Activated CD4-positive, alpha-beta T cell treated with anti-CD3 and anti-CD28 coated beads, Interleukin-2, amount 50 U/mL, for 16 hours (primary cell): ENCODE measurements around the gene ZNF627.
A peak's percentile ranks its signal among the peaks of the same experiment; 100 is the strongest.
"Not testable (repeated sequence)": the region's sequence is repeated elsewhere in the genome, so short reads cannot be mapped to it uniquely, and the experiment has no call there.

ENCODE experiments used
- DNase-seq: peaks from one replicate; pipeline ENCODE4 v3.0.0-alpha.2; 2020

ZNF627 gene

DNA sequence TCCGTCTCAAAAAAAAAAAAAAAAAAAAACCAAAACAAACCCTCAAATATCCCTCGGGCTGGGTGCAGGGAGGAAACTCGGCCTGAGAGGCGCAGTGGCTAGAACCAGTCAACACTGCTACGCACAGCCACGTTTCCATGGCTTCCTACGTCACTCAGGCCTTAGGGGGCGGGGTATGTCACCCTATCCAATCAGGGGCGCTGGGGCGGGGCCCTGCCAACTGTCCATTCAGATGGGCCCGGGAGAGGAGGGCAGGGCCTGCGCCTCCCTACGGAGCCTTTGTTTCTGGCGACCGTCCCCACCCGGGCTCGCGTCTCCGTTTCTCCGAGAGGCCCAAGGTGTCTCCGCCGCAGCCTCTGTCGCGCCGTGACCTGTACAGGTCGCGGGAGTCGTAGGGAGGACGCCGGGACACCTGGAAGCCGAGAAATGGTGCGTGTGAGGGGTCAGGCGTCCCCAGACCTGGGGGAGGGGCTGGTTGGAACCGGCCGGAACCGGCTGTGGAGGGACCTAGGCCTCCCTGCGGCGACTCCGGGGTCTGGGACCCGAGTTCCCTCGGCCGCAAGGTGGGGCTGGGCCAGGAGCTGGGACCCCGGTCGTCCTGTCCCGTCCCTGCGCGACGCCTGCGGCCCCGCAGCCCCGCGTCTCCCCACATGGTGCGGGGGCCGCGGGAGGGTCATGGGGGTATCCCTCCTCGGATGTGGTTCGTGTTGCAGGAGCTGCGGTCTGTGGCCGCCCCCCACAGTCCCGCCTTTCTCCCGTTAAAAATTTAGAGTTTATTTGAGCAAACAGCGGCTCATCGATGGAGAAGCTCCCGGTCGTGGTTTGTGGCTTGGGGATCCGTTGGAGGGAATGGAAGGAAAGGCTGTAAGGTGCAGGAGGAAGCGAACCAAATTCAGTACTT lies at the start of gene ZNF627:
TSS of gene ZNF627 (plus strand) at position 282 of the 901 bp plus-strand sequence. CDS start at position 427, 145 bp downstream.
- DNase-seq: peak; percentile 98

DNA sequence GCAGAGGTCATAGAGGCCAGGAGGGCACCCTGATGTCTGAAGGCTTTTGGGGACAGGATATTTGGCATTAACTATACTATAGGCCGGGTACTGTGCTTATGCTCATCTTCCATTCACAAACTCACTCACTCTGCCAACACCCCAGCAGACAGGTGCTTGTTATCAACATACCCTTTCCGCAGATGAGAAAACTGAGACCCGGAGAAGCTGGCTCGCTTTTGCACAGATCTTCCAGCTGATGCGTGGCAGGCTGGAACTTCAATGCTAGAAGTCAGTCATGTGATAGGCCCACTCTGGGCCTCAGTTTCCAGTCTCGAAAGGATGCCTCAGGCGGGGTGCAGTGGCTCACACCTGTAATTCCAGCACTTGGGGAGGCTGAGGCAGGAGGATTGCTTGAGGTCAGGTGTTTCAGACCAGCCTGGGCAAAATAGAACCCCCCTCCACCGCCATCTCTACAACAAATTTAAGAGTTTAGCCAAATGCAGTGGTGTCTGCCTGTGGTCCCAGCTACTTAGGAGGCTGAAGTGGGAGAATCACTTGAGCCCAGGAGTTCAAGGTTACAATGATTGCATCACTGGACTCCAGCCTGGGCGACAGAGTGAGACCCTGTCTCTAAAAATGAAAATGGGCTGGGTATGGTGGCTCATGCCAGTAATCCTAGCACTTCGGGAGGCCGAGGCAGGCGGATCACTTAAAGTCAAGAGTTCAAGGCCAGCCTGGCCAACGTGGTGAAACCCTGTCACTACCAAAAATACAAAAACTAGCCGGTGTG lies 49.2 kb upstream of the ZNF627 start:
- no peak for DNase-seq

DNA sequence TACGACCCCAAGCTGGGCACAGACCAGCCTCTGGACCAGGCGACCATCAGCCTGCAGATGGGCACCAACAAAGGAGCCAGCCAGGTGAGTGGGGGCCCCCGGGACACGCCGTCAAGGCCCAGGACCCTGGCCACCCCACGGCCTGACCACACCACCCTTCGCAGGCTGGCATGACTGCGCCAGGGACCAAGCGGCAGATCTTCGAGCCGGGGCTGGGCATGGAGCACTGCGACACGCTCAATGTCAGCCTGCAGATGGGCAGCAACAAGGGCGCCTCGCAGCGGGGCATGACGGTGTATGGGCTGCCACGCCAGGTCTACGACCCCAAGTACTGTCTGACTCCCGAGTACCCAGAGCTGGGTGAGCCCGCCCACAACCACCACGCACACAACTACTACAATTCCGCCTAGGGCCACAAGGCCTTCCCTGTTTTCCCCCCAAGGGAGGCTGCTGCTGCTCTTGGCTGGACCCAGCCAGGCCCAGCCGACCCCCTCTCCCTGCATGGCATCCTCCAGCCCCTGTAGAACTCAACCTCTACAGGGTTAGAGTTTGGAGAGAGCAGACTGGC lies 47.8 kb upstream of the ZNF627 start:
- DNase-seq: no peak

GRCh38 chr19:11550265-11550664 lies 47.0 kb upstream of the ZNF627 start:
- DNase-seq: no peak

DNA sequence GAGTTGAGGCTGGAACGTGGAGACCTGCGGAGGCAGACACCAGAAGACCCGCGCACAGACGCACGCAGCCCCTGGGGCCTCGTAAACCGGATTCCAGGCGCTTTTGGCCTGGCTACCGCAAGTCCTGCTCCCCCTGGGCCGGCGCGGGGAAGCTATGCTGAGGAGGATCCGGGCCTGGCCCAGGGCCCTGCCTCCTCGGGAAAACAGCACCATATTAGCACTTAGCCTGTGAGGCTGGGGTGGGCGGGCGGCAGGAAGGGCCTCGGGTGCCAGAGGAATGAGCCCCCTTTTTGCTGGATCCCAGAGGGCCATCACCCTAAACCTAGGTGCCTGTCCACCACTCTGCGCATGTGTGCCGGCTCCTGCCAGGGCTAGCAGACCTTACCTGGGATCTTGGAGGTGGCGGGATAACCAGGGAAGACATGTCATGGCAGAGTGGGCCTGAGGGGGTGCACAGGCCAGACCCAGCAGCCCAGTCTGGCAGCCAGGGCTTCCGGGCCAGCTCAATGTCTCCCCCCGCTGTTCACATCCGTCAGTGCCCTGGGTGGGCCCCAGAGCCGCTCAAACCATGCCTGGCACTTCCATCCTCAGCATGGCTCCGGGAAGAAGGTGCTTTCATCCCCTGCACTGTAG lies 45.6 kb upstream of the ZNF627 start:
- DNase-seq: no peak

- DNase-seq: no peak
Observed at GRCh38 chr19:11552666-11553372, 44.5 kb upstream of the ZNF627 start.

- DNase-seq: peak; percentile 46
Observed at GRCh38 chr19:11554160-11554559, 43.1 kb upstream of the ZNF627 start.

DNA sequence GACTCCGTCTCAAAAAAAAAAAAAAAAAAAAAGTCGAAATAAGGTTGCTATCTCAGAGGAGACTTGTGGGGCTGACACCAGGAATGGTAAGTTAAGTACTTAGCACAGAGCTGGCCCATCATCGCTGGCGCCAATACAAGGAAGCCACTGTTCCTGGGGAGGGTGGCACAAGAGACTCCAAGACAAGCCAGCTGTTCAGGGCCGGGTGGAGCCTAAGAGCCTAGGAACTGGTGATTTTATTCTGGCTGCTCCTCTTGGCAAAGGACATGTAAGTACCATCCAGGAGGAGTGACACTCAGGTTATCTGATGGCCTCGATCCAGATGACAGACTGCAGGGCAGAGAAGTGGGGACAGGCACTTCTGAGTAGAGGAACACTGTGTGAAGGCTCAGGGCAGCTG lies 42.0 kb upstream of the ZNF627 start:
- DNase-seq: no peak

- no peak for DNase-seq
Observed at GRCh38 chr19:11556634-11557420, 40.5 kb upstream of the ZNF627 start.

DNA sequence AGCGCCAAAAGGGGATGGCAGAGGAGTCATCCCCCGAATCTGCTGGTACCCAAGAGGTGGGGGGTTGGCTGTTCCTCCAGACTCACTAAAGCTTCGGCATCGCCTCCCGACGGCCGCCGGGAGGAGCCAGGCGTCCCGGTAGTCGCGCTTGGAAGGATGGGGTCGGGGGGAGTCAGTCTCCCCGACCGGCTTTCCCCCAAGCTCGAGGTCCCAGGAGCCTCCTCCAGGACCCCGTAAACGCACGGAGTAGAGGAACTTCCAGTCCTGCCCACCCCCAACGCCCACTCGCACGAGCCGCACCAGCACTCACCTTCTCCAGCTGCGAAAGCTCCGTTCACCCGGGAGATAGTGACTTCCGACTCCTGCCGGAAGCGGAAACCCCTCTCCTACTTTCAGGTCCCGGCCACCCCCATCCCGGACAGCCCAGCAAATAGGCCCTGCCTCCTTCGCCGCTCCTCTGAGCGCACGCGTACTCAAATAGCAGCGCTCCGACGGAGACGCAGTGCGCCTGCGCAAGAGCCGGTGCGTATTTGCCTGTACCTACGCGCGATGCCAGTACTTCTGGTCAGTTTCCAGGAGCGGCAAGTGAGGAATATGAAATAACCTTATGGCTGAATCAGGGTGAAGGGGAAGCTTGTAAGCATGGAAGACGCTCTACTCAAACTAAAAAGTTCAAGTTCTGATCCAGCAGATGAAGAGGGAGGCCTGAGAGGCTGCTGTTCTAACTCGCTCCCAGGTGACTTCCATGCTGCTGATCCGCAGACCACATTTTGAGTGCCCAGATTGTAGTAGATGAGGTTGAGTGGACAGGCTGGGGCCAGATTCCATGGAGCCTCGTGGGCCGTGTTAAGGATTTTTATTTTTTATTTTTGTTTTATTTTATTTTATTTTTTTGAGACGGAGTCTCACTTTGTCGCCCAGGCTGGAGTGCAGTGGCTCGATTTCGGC lies 38.1 kb upstream of the ZNF627 start, which contains the start of gene ELOF1:
TSS of gene ELOF1 (minus strand) at position 350 of the 948 bp plus-strand sequence. CDS start 4,883 bp downstream, outside the sequence.
- DNase-seq: peak; percentile 99

GRCh38 chr19:11560404-11561051 lies 36.8 kb upstream of the ZNF627 start:
- peak; percentile 89 for DNase-seq

GRCh38 chr19:11563532-11563931 lies 33.8 kb upstream of the ZNF627 start:
- DNase-seq: no peak

DNA sequence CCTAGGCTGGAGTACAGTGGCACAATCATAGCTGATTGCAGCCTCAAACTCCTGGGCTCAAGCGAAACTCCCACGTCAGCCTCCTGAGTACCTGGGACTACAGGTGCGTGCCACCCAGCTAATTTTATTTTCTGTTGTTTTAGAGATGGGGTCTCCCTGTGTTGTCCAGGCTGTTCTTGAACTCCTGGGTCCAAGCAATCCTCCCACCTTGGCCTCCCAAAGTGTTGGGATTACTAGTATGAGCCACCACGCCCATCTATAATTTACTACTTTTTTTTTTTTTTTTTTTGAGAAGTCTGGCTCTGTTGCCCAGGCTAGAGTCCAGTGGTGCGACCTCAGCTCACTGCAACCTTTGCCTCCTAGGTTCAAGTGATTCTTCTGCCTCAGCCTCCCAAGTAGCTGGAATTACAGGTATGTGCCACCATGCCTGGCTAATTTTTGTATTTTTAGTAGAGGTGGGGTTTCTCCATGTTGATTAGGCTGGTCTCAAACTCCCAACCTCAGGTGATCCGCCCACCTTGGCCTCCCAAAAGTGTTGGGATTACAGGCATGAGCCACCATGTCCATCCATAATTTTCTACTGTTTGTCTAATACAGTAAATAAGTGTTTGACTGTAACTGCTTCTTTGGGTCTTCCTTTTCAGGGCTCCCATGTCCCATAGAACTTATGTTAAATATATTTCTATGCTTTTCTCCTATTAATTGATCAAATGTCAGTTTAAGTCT lies 33.0 kb upstream of the ZNF627 start:
- DNase-seq: not testable (repeated sequence)

DNA sequence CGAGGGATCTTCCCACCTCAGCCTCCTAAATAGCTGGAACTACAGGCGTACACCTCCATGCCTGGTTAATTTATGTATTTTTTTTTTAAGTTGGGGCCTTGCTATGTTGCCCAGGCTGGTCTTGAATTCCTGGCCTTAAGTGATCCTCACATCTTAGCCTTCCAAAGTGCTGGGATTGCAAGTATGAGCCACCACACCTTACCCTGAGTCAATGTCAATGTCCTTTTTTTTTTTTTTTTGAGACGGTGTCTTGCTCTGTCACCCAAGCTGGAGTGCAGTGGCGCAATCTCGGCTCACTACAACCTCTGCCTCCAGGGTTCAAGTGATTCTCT lies 31.7 kb upstream of the ZNF627 start:
- DNase-seq: not testable (repeated sequence)

GRCh38 chr19:11566164-11566563 lies 31.1 kb upstream of the ZNF627 start:
- DNase-seq: no peak

DNA sequence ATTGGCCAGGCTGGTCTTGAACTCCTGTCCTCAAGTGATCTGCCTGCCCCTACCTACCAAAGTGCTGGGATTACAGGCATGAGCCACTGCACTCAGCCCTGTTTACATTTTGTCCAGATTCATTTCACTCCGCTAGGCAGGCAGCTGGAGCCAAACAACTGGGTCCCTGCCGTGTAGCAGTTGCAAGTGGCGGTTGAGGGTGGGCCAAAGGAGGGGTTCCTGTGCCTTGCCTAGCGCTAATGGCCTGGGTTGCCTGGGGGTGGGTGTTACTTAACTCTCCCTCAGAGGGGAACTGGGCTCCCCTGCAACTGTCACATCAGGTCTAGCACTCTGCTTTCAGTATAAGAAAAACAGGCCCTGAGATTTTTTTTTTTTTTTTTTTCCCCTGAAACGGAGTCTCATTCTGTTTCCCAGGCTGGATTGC lies 27.2 kb upstream of the ZNF627 start:
- no peak for DNase-seq

DNA sequence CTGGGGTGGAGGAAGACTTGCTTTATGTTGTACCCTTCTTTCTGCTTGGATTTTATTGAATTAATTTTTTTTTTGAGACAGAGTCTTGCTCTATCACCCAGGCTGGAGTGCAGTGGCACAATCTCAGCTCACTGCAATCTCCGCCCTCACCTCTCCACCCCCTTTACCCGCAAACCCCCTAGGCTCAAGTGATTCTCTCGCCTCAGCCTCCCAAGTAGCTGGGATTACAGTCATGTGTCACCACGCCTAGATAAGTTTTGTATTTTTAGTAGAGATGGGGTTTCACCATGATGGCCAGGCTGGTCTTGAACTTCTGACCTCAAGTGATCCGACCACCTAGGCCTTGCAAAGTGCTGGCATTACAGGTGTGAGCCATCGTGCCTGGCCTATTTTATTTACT lies 23.9 kb upstream of the ZNF627 start:
- not testable (repeated sequence) for DNase-seq

GRCh38 chr19:11573763-11574162 lies 23.5 kb upstream of the ZNF627 start:
- DNase-seq: not testable (repeated sequence)

DNA sequence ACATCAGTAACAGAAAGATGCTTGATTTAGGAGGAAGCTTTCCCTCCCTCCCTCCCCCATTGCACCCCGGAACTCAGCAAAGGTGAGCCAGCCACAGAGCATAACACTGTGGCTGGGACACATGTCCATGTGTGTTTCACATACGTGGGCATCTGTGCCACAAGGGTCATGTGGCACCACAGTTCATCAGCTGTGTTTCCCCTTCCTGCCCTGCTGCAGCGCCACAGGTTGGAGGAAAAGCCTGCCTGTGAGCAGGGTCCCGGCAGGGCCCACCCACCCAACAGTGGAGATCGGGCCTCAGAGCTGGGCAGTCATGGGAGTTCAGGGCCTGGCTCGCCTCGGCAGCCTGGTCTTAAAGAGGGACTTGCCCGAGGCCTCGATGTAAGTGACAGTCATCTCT lies 22.6 kb upstream of the ZNF627 start:
- DNase-seq: no peak
